ENCODE measurements around the gene PCDHB4. TPM values are rescaled to one million over a fixed set of nuclear protein-coding genes. Genes with fewer than 3 reads are reported as not detected.
"Not testable (repeated sequence)": the region's sequence is repeated elsewhere in the genome, so short reads cannot be mapped to it uniquely, and the experiment has no call there.

PCDHB4 gene
- total and polyA plus RNA-seq, 7 donors: 0.31 to 2.0 (median 0.80) TPM

DNA sequence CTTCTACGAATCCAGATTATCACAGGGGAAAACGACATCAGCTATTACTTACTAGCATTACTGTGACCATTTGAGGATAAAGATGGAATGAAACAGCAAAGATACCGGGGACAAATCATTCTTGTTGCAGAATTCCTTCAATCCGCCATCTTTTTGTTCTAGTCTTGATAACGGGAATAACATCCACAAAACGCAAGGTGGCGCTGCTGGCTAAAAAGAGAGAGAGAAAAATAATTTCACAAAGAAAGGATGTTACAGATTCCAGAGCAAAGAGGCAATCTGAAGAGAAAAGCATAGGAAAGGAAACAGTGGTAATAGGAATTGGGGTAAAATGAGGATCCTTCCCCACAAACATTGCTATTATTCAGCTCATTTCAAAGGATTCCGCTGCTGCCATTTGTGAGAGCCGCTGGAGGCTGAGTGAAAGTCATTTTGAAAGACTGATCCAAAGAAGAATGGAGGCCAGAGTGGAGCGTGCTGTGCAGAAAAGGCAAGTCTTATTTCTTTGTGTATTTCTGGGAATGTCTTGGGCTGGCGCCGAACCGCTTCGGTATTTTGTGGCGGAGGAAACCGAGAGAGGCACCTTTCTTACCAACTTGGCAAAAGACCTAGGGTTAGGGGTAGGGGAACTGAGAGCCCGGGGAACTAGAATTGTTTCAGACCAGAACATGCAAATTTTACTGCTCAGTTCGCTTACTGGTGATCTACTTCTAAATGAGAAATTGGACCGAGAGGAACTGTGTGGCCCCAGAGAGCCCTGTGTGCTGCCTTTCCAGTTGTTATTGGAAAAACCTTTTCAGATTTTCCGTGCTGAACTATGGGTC is 51.0 kb downstream of the PCDHB4 start, which contains the start of gene PCDHB7:
Gene PCDHB7 (plus strand): TSS at position 264 of the 824 bp plus-strand sequence. CDS start 192 bp downstream, at position 456.
- H3K4me3 ChIP-seq: peak within 1 kb of the TSS; percentile 31
- H3K36me3 ChIP-seq (ENCODE audit: insufficient read depth in 1 of 2, low read depth in 1 of 2): no peaks in the 10 kb centered on the region
- no peaks in the 10 kb centered on the region for H3K4me1 ChIP-seq
- no peak for DNase-seq
- no peak for ATAC-seq
- H3K27ac ChIP-seq: no peak within 1 kb of the TSS
- 17 to 31% (median 26%) methylated on average over 20 of the region's 20 CpGs for WGBS, 3 donors
- peaks cover 0 to 40% (median 7%) of the 10 kb centered on the region in 3 donors for H3K27me3 ChIP-seq (ENCODE audit: insufficient read depth in 3 of 3, low read length in 2 of 3)
- intact Hi-C loops (cut with DNase I): no loop called here
- H3K9me3 ChIP-seq: peaks cover 2% of the 10 kb centered on the region
- TF ChIP-seq, protein P1, sequence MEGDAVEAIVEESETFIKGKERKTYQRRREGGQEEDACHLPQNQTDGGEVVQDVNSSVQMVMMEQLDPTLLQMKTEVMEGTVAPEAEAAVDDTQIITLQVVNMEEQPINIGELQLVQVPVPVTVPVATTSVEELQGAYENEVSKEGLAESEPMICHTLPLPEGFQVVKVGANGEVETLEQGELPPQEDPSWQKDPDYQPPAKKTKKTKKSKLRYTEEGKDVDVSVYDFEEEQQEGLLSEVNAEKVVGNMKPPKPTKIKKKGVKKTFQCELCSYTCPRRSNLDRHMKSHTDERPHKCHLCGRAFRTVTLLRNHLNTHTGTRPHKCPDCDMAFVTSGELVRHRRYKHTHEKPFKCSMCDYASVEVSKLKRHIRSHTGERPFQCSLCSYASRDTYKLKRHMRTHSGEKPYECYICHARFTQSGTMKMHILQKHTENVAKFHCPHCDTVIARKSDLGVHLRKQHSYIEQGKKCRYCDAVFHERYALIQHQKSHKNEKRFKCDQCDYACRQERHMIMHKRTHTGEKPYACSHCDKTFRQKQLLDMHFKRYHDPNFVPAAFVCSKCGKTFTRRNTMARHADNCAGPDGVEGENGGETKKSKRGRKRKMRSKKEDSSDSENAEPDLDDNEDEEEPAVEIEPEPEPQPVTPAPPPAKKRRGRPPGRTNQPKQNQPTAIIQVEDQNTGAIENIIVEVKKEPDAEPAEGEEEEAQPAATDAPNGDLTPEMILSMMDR (IDR thresholded peaks at IDR 0.05): peak; percentile 32

- H3K4me1 ChIP-seq; H3K4me3 ChIP-seq; H3K27ac ChIP-seq; H3K9me3 ChIP-seq; ATAC-seq; DNase-seq; H3K36me3 ChIP-seq (ENCODE audit: insufficient read depth in 1 of 2, low read depth in 1 of 2): not testable (repeated sequence)
- H3K27me3 ChIP-seq (ENCODE audit: insufficient read depth in 3 of 3, low read length in 2 of 3): peaks cover 0 to 43% (median 4%) of the 10 kb centered on the region in 3 donors
- 32 to 43% (median 39%) methylated on average over 52 to 79 of the region's 79 CpGs for whole genome bisulfite sequencing, 3 donors
- intact Hi-C loops (cut with DNase I): loop anchor here in 1 of 2 donors (5.0 kb wide), 1 partner anchor 1152 kb away; no protein-coding TSS in a partner anchor
These were observed 52.9 kb downstream of the PCDHB4 start for GRCh38 chr5:141174291-141175104.

Other genes starting within 250 kb of the PCDHB4 start
- not detected for gene PCDHA12, start 246.5 kb upstream of the PCDHB4 start, total RNA-seq
- under 1 TPM in 2 of 3 donors, not detected in 1; 0.01 to 0.06 TPM for gene PCDHA12, start 246.5 kb upstream of the PCDHB4 start, polyA plus RNA-seq
- not detected for gene PCDHA13, start 239.7 kb upstream of the PCDHB4 start, total RNA-seq
- gene PCDHA13, start 239.7 kb upstream of the PCDHB4 start, polyA plus RNA-seq: not detected
- under 1 TPM; 0.07 to 0.36 (median 0.10) TPM for gene PCDHAC1, start 195.5 kb upstream of the PCDHB4 start, total RNA-seq
- under 1 TPM in 1 of 3 donors, not detected in 2; 0.01 TPM for gene PCDHAC1, start 195.5 kb upstream of the PCDHB4 start, polyA plus RNA-seq
- under 1 TPM; 0.11 to 0.62 (median 0.16) TPM for gene PCDHAC2, start 155.3 kb upstream of the PCDHB4 start, total RNA-seq
- under 1 TPM in 2 of 3 donors, not detected in 1; 0.01 to 0.03 TPM for gene PCDHAC2, start 155.3 kb upstream of the PCDHB4 start, polyA plus RNA-seq
- under 1 TPM in 1 of 4 donors, not detected in 3; 0.06 TPM for gene PCDHB1, start 70.4 kb upstream of the PCDHB4 start, total RNA-seq
- under 1 TPM in 1 of 3 donors, not detected in 2; 0.01 TPM for gene PCDHB1, start 70.4 kb upstream of the PCDHB4 start, polyA plus RNA-seq
- gene PCDHB2, start 27.2 kb upstream of the PCDHB4 start, total RNA-seq: 1 to 10 TPM in 2 of 4 donors, under 1 TPM in 2; 0.88 to 1.6 (median 1.2) TPM
- under 1 TPM; 0.30 to 0.61 (median 0.31) TPM for gene PCDHB2, start 27.2 kb upstream of the PCDHB4 start, polyA plus RNA-seq
- 1 to 10 TPM in 1 of 4 donors, under 1 TPM in 3; 0.65 to 1.8 (median 0.81) TPM for gene PCDHB3, start 21.3 kb upstream of the PCDHB4 start, total RNA-seq
- gene PCDHB3, start 21.3 kb upstream of the PCDHB4 start, polyA plus RNA-seq: under 1 TPM; 0.18 to 0.82 (median 0.31) TPM
- under 1 TPM; 0.42 to 0.99 (median 0.60) TPM for gene PCDHB5, start 13.4 kb downstream of the PCDHB4 start, total RNA-seq
- gene PCDHB5, start 13.4 kb downstream of the PCDHB4 start, polyA plus RNA-seq: under 1 TPM; 0.17 to 0.33 (median 0.27) TPM
- gene PCDHB6, start 28.2 kb downstream of the PCDHB4 start, total RNA-seq: under 1 TPM; 0.12 to 0.34 (median 0.23) TPM
- gene PCDHB6, start 28.2 kb downstream of the PCDHB4 start, polyA plus RNA-seq: under 1 TPM; 0.08 to 0.11 (median 0.09) TPM
- gene PCDHB7, start 50.8 kb downstream of the PCDHB4 start, total RNA-seq: under 1 TPM; 0.19 to 0.59 (median 0.34) TPM
- gene PCDHB7, start 50.8 kb downstream of the PCDHB4 start, polyA plus RNA-seq: under 1 TPM; 0.08 to 0.18 (median 0.16) TPM
- gene PCDHB8, start 56.0 kb downstream of the PCDHB4 start, total RNA-seq: under 1 TPM; 0.21 to 0.87 (median 0.57) TPM
- under 1 TPM; 0.04 to 0.26 (median 0.16) TPM for gene PCDHB8, start 56.0 kb downstream of the PCDHB4 start, polyA plus RNA-seq
- under 1 TPM; 0.56 to 0.94 (median 0.67) TPM for gene PCDHB16, start 60.6 kb downstream of the PCDHB4 start, total RNA-seq
- under 1 TPM; 0.22 to 0.34 (median 0.23) TPM for gene PCDHB16, start 60.6 kb downstream of the PCDHB4 start, polyA plus RNA-seq
- under 1 TPM in 3 of 4 donors, not detected in 1; 0.15 to 0.58 (median 0.20) TPM for gene PCDHB9, start 65.3 kb downstream of the PCDHB4 start, total RNA-seq
- gene PCDHB9, start 65.3 kb downstream of the PCDHB4 start, polyA plus RNA-seq: under 1 TPM; 0.09 to 0.15 (median 0.13) TPM
- under 1 TPM; 0.26 to 0.29 (median 0.26) TPM for gene PCDHB10, start 70.5 kb downstream of the PCDHB4 start, total RNA-seq
- under 1 TPM; 0.13 to 0.17 (median 0.14) TPM for gene PCDHB10, start 70.5 kb downstream of the PCDHB4 start, polyA plus RNA-seq
- 1 to 10 TPM in 2 of 4 donors, under 1 TPM in 2; 0.86 to 1.8 (median 1.1) TPM for gene PCDHB11, start 77.8 kb downstream of the PCDHB4 start, total RNA-seq
- under 1 TPM; 0.08 to 0.13 (median 0.13) TPM for gene PCDHB11, start 77.8 kb downstream of the PCDHB4 start, polyA plus RNA-seq
- under 1 TPM; 0.44 to 0.96 (median 0.83) TPM for gene PCDHB12, start 86.9 kb downstream of the PCDHB4 start, total RNA-seq
- under 1 TPM; 0.10 to 0.21 (median 0.21) TPM for gene PCDHB12, start 86.9 kb downstream of the PCDHB4 start, polyA plus RNA-seq
- under 1 TPM; 0.44 to 0.81 (median 0.62) TPM for gene PCDHB13, start 92.1 kb downstream of the PCDHB4 start, total RNA-seq
- under 1 TPM; 0.06 to 0.26 (median 0.18) TPM for gene PCDHB13, start 92.1 kb downstream of the PCDHB4 start, polyA plus RNA-seq
- gene PCDHB14, start 101.5 kb downstream of the PCDHB4 start, total RNA-seq: under 1 TPM; 0.48 to 0.75 (median 0.50) TPM
- gene PCDHB14, start 101.5 kb downstream of the PCDHB4 start, polyA plus RNA-seq: under 1 TPM; 0.20 to 0.51 (median 0.32) TPM
- 1 to 10 TPM in 2 of 4 donors, under 1 TPM in 2; 0.50 to 2.5 (median 0.91) TPM for gene PCDHB15, start 123.6 kb downstream of the PCDHB4 start, total RNA-seq
- gene PCDHB15, start 123.6 kb downstream of the PCDHB4 start, polyA plus RNA-seq: under 1 TPM; 0.44 to 0.58 (median 0.45) TPM
- gene SLC25A2, start 182.2 kb downstream of the PCDHB4 start, total RNA-seq: under 1 TPM in 2 of 4 donors, not detected in 2; 0.19 to 0.32 TPM
- under 1 TPM in 1 of 3 donors, not detected in 2; 0.04 TPM for gene SLC25A2, start 182.2 kb downstream of the PCDHB4 start, polyA plus RNA-seq
- 100 to 1,000 TPM in 2 of 4 donors, 10 to 100 TPM in 2; 92.9 to 139 (median 117) TPM for gene TAF7, start 199.0 kb downstream of the PCDHB4 start, total RNA-seq
- gene TAF7, start 199.0 kb downstream of the PCDHB4 start, polyA plus RNA-seq: 100 to 1,000 TPM; 112 to 249 (median 139) TPM
- 1 to 10 TPM in 1 of 4 donors, under 1 TPM in 3; 0.51 to 1.4 (median 0.65) TPM for gene PCDHGA1, start 208.7 kb downstream of the PCDHB4 start, total RNA-seq
- 1 to 10 TPM in 1 of 3 donors, under 1 TPM in 2; 0.27 to 2.1 (median 0.56) TPM for gene PCDHGA1, start 208.7 kb downstream of the PCDHB4 start, polyA plus RNA-seq
- 1 to 10 TPM; 1.2 to 1.8 (median 1.6) TPM for gene PCDHGA2, start 216.9 kb downstream of the PCDHB4 start, total RNA-seq
- 1 to 10 TPM in 1 of 3 donors, under 1 TPM in 2; 0.22 to 1.1 (median 0.25) TPM for gene PCDHGA2, start 216.9 kb downstream of the PCDHB4 start, polyA plus RNA-seq
- 1 to 10 TPM in 3 of 4 donors, under 1 TPM in 1; 0.97 to 2.4 (median 1.7) TPM for gene PCDHGA3, start 222.0 kb downstream of the PCDHB4 start, total RNA-seq
- gene PCDHGA3, start 222.0 kb downstream of the PCDHB4 start, polyA plus RNA-seq: under 1 TPM; 0.33 to 0.67 (median 0.34) TPM
- 1 to 10 TPM in 2 of 4 donors, under 1 TPM in 2; 0.71 to 1.8 (median 1.2) TPM for gene PCDHGB1, start 228.3 kb downstream of the PCDHB4 start, total RNA-seq
- gene PCDHGB1, start 228.3 kb downstream of the PCDHB4 start, polyA plus RNA-seq: under 1 TPM; 0.08 to 0.22 (median 0.12) TPM
- gene PCDHGA4, start 233.2 kb downstream of the PCDHB4 start, total RNA-seq: 1 to 10 TPM in 3 of 4 donors, under 1 TPM in 1; 0.84 to 2.4 (median 2.2) TPM
- gene PCDHGA4, start 233.2 kb downstream of the PCDHB4 start, polyA plus RNA-seq: under 1 TPM; 0.14 to 0.47 (median 0.40) TPM
- gene PCDHGB2, start 238.2 kb downstream of the PCDHB4 start, total RNA-seq: 1 to 10 TPM; 1.2 to 2.4 (median 1.9) TPM
- under 1 TPM; 0.10 to 0.67 (median 0.65) TPM for gene PCDHGB2, start 238.2 kb downstream of the PCDHB4 start, polyA plus RNA-seq
- gene PCDHGA5, start 242.3 kb downstream of the PCDHB4 start, total RNA-seq: 1 to 10 TPM in 2 of 4 donors, under 1 TPM in 2; 0.84 to 2.0 (median 1.2) TPM
- gene PCDHGA5, start 242.3 kb downstream of the PCDHB4 start, polyA plus RNA-seq: under 1 TPM; 0.07 to 0.38 (median 0.35) TPM
- gene PCDHGB3, start 248.4 kb downstream of the PCDHB4 start, total RNA-seq: 1 to 10 TPM in 3 of 4 donors, under 1 TPM in 1; 0.92 to 2.0 (median 1.2) TPM
- under 1 TPM; 0.17 to 0.44 (median 0.35) TPM for gene PCDHGB3, start 248.4 kb downstream of the PCDHB4 start, polyA plus RNA-seq

Data from psoas muscle (tissue), 8 donors.